H9 (cell line): ENCODE measurements around the gene TNRC6C. TPM values are rescaled to one million over a fixed set of nuclear protein-coding genes. Genes with fewer than 3 reads are reported as not detected.

Experiments used
- DNase-seq: peaks from one replicate; pipeline ENCODE4 v3.0.0-alpha.2; 2017
- H2AFZ ChIP-seq: one replicate; pipeline ENCODE4 v1.6.1; 2013; ENCODE audit warnings: mild to moderate bottlenecking, low read length, control low read depth, moderate library complexity
- H2AK5ac ChIP-seq: 2 replicates; pipeline ENCODE4 v1.6.1; 2013; ENCODE audit warnings: low read length, control low read depth, mixed read lengths; ENCODE audit not compliant: insufficient read length
- H2BK120ac ChIP-seq: one replicate; pipeline ENCODE4 v1.6.1; 2013; ENCODE audit warnings: low read depth, mild to moderate bottlenecking, low read length, control low read depth, inconsistent platforms; ENCODE audit not compliant: poor library complexity, severe bottlenecking
- H2BK12ac ChIP-seq: 2 replicates; pipeline ENCODE4 v1.6.1; 2013; ENCODE audit warnings: low read length, control low read depth, mixed read lengths, low read depth; ENCODE audit not compliant: insufficient read length
- H2BK15ac ChIP-seq: 2 replicates; pipeline ENCODE4 v1.6.1; 2013; ENCODE audit warnings: low read depth, low read length, control low read depth
- H2BK20ac ChIP-seq: one replicate; pipeline ENCODE4 v1.6.1; 2013; ENCODE audit warnings: low read depth, mild to moderate bottlenecking, low read length, control low read depth, inconsistent platforms; ENCODE audit not compliant: poor library complexity, severe bottlenecking
- H2BK5ac ChIP-seq: 2 replicates; pipeline ENCODE4 v1.6.1; 2013; ENCODE audit warnings: low read length, control low read depth, mixed read lengths; ENCODE audit not compliant: insufficient read length
- H3K14ac ChIP-seq: 2 replicates; pipeline ENCODE4 v1.6.1; 2013; ENCODE audit warnings: low read length, control low read depth; ENCODE audit not compliant: insufficient read depth
- H3K18ac ChIP-seq: 2 replicates; pipeline ENCODE4 v1.6.1; 2013; ENCODE audit warnings: low read depth, mild to moderate bottlenecking, mixed read lengths, low read length, control low read depth; ENCODE audit not compliant: insufficient read length
- H3K23ac ChIP-seq: 2 replicates; pipeline ENCODE4 v1.6.1; 2013; ENCODE audit warnings: low read length, control low read depth, mixed read lengths, low read depth; ENCODE audit not compliant: insufficient read length
- H3K23me2 ChIP-seq: 2 replicates; pipeline ENCODE4 v1.6.1; 2013; ENCODE audit warnings: low read depth, mild to moderate bottlenecking, mixed read lengths, low read length, control low read depth; ENCODE audit not compliant: insufficient read length, poor library complexity, severe bottlenecking
- H3K27ac ChIP-seq: 2 replicates; pipeline ENCODE4 v1.5.1; 2013; ENCODE audit warnings: low read length, control low read depth, mixed read lengths, low read depth; ENCODE audit not compliant: insufficient read length
- H3K27me3 ChIP-seq: 2 replicates; pipeline ENCODE4 v1.6.1; 2013; ENCODE audit warnings: low read length, control low read depth, inconsistent platforms; ENCODE audit not compliant: insufficient read depth
- H3K4ac ChIP-seq: 2 replicates; pipeline ENCODE4 v1.6.1; 2013; ENCODE audit warnings: low read depth, mild to moderate bottlenecking, control low read depth, inconsistent platforms, low read length, moderate library complexity
- H3K4me1 ChIP-seq: 2 replicates; pipeline ENCODE4 v1.6.1; 2013; ENCODE audit warnings: low read length, control low read depth, inconsistent platforms; ENCODE audit not compliant: insufficient read depth
- H3K4me2 ChIP-seq: 2 replicates; pipeline ENCODE4 v1.6.1; 2013; ENCODE audit warnings: low read length, control low read depth, mixed read lengths; ENCODE audit not compliant: insufficient read length, insufficient read depth
- H3K56ac ChIP-seq: 2 replicates; pipeline ENCODE4 v1.6.1; 2013; ENCODE audit warnings: low read depth, mild to moderate bottlenecking, mixed read lengths, low read length, control low read depth; ENCODE audit not compliant: insufficient read length
- H3K79me1 ChIP-seq: 2 replicates; pipeline ENCODE4 v1.6.1; 2013; ENCODE audit warnings: low read depth, mild to moderate bottlenecking, moderate library complexity, low read length, control low read depth, inconsistent platforms; ENCODE audit not compliant: insufficient read depth, poor library complexity, severe bottlenecking
- H3K79me2 ChIP-seq: 2 replicates; pipeline ENCODE4 v1.6.1; 2013; ENCODE audit warnings: low read length, control low read depth, inconsistent platforms; ENCODE audit not compliant: insufficient read depth
- H3K9ac ChIP-seq: 2 replicates; pipeline ENCODE4 v1.6.1; 2013; ENCODE audit warnings: low read length, control low read depth, mixed read lengths; ENCODE audit not compliant: insufficient read length; ENCODE audit errors: extremely low read depth
- H3K9me3 ChIP-seq: one replicate; pipeline ENCODE4 v1.6.1; 2013; ENCODE audit warnings: low read depth, low read length, inconsistent platforms; ENCODE audit not compliant: control insufficient read depth
- H3T11ph ChIP-seq: one replicate; pipeline ENCODE4 v1.6.1; 2013; ENCODE audit warnings: mild to moderate bottlenecking, low read length, control low read depth, inconsistent platforms
- H4K20me1 ChIP-seq: one replicate; pipeline ENCODE4 v1.6.1; 2013; ENCODE audit not compliant: control insufficient read depth, insufficient read length, insufficient read depth
- H4K5ac ChIP-seq: 2 replicates; pipeline ENCODE4 v1.6.1; 2013; ENCODE audit warnings: low read depth, mild to moderate bottlenecking, mixed read lengths, low read length, control low read depth; ENCODE audit not compliant: insufficient read length
- H4K8ac ChIP-seq: replicated peaks from 2 replicates; pipeline ENCODE4 v1.6.1; 2013; ENCODE audit warnings: low read length, control low read depth, mixed read lengths, low read depth; ENCODE audit not compliant: insufficient read length
- H4K91ac ChIP-seq: 2 replicates; pipeline ENCODE4 v1.6.1; 2013; ENCODE audit warnings: low read depth, mild to moderate bottlenecking, moderate library complexity, mixed read lengths, low read length, control low read depth; ENCODE audit not compliant: insufficient read length
- H3K27ac Mint-ChIP-seq, 3 experiments: 2 replicates in 2 of 3; 3 replicates in 1 of 3; pipeline ENCODE4 v1.8.0; 2020 to 2021; ENCODE audit warnings: mixed read lengths in 3 of 3, mild to moderate bottlenecking in 1 of 3, moderate library complexity in 1 of 3
- H3K27me3 Mint-ChIP-seq: 2 replicates; pipeline ENCODE4 v1.8.0; 2021; ENCODE audit warnings: low read depth, mild to moderate bottlenecking, moderate library complexity, mixed read lengths
- H3K36me3 Mint-ChIP-seq, 3 experiments: 2 replicates in 2 of 3; 3 replicates in 1 of 3; pipeline ENCODE4 v1.8.0; 2020 to 2021; ENCODE audit warnings: low read depth in 3 of 3, mixed read lengths in 3 of 3; ENCODE audit not compliant: insufficient read depth in 1 of 3
- H3K4me1 Mint-ChIP-seq, 2 experiments: 2 replicates each; pipeline ENCODE4 v1.8.0; 2020; ENCODE audit warnings: mixed read lengths in 2 of 2
- H3K4me3 Mint-ChIP-seq, 2 experiments: 2 replicates in 1 of 2; 3 replicates in 1 of 2; pipeline ENCODE4 v1.8.0; 2020 to 2021; ENCODE audit warnings: mild to moderate bottlenecking in 2 of 2, mixed read lengths in 2 of 2, moderate library complexity in 1 of 2
- H3K9me3 Mint-ChIP-seq, 2 experiments: 2 replicates in 1 of 2; 3 replicates in 1 of 2; pipeline ENCODE4 v1.8.0; 2020; ENCODE audit warnings: mild to moderate bottlenecking in 2 of 2, mixed read lengths in 2 of 2, moderate library complexity in 1 of 2
- CTCF ChIP-seq: fragments of 200-600 bp; sonication (generic); conservative IDR thresholded peaks from 3 replicates; pipeline ENCODE4 v1.8.0; 2021; ENCODE audit warnings: antibody characterized with exemption, mild to moderate bottlenecking
- WGBS: extraction: QIAGEN DNeasy Blood & Tissue Kit; methylation state at CpG from one replicate; pipeline ENCODE4 v1.1.7; 2013; ENCODE audit warnings: missing lambda C conversion rate, low lambda C conversion rate, mixed read lengths; ENCODE audit not compliant: insufficient read length; ENCODE audit errors: extremely low coverage; 5-methylcytosine and 5-hydroxymethylcytosine counted together
- total RNA-seq: library from RNA; stranded (reverse); gene quantifications from 2 replicates; pipeline ENCODE4 v1.2.1, GENCODE V29; 2021

The TNRC6C gene
- total RNA-seq, 1 experiment from 2014 or later = 24.7 TPM

DNA sequence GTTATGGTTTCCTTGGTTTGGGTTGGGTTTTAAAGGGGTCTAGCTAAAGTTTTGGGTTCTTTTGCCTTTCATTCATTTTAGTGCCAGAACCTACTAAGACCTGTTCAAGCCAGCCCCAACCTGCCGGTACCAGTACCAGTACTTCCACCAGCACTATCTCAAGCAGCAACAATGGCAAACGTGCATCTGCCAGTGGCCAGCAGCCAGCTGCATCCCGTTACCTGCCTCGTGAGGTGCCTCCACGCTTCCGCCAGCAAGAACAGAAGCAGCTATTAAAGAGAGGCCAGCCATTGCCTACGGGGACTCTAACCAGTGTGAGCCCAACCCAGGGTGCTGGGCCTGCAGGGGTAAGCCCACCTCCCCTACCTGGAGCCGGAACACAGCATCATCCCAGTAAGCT is 72.9 kb downstream of the TNRC6C start:
- Histone ChIP-seq H4K20me1 (no peaks in the 10 kb centered on the region), H2AK5ac (no peak overlapping the region), H3K27me3 (no peaks in the 10 kb centered on the region), H3K23ac (no peak overlapping the region), H3K79me2 (no peaks in the 10 kb centered on the region), H2BK12ac (no peak overlapping the region), H4K8ac (no peak overlapping the region), H4K91ac (no peak overlapping the region), H3K79me1 (no peaks in the 10 kb centered on the region), H2AFZ (no peak overlapping the region), H4K5ac (no peak overlapping the region), H3K23me2 (no peaks in the 10 kb centered on the region), H3K4me1 (0 out of 2 replicates have a peak, but pooled peaks cover 2% of the 10 kb centered on the region), H3T11ph (no peak overlapping the region), H3K9me3 (no peaks in the 10 kb centered on the region), H2BK120ac (no peak overlapping the region), H3K4me2 (no peak overlapping the region), H3K18ac (no peak overlapping the region), H2BK5ac (no peak overlapping the region), H3K4ac (no peak overlapping the region), H3K14ac (no peak overlapping the region), H3K27ac (no peak overlapping the region), H2BK20ac (no peak overlapping the region), H3K56ac (no peak overlapping the region), H2BK15ac (no peak overlapping the region), H3K9ac (no peak overlapping the region)
- H3K4me1 Mint-ChIP-seq = no peaks in the 10 kb centered on the region
- no CpG with 5 or more reads among the region's 8 CpGs for WGBS
- H3K27ac Mint-ChIP-seq = no peak overlapping the region
- DNase-seq = no peak
- H3K4me3 Mint-ChIP-seq = no peak overlapping the region
- no peak for TF ChIP-seq CTCF
- H3K9me3 Mint-ChIP-seq = no peaks in the 10 kb centered on the region
- peaks cover 10 to 29% (median 28%) of the 10 kb centered on the region in 3 experiments for H3K36me3 Mint-ChIP-seq
- H3K27me3 Mint-ChIP-seq = no peaks in the 10 kb centered on the region
